Stomach (tissue), 4 donors: ENCODE results near the gene MBP.

ENCODE experiments used
- POLR2AphosphoS5 ChIP-seq, 3 donors: sonication (generic); formaldehyde crosslinking; IDR thresholded peaks; one replicate each; pipeline ENCODE4 v1.6.1; 2016; ENCODE audit warnings: antibody characterized with exemption in 3 of 3
- TF ChIP-seq, protein P1 (sequence below), 7 experiments: fragments of 450-650 bp in 4 of 7; fragments of 200-600 bp in 3 of 7; sonication (generic) in 3 of 7; IDR thresholded peaks; one replicate each; pipeline ENCODE4 v1.5.1; 2016 to 2019; ENCODE audit warnings: antibody characterized with exemption in 7 of 7, control low read depth in 2 of 7, mild to moderate bottlenecking in 1 of 7

DNA sequence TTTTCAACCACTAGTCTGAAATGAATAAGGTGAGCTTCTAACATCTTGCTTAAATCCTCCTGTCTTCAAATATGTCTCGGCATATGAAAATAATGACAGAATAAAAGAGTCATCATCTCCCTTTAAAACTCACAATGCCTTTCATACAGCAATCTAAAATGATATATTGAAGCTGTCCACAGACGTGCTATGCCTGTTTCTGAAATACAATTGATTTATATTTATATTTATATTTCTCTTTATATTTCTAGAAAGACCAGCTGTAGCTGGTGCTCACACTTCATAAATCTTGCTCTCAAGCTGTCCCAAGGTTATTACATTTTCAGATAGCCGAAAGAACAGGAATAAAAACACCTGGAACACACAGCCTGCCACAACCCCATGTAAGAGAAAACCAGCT is 11.1 kb downstream of the MBP start:
- no peak for TF ChIP-seq POLR2AphosphoS5 (IDR thresholded peaks at IDR 0.05)
- TF ChIP-seq, protein P1, sequence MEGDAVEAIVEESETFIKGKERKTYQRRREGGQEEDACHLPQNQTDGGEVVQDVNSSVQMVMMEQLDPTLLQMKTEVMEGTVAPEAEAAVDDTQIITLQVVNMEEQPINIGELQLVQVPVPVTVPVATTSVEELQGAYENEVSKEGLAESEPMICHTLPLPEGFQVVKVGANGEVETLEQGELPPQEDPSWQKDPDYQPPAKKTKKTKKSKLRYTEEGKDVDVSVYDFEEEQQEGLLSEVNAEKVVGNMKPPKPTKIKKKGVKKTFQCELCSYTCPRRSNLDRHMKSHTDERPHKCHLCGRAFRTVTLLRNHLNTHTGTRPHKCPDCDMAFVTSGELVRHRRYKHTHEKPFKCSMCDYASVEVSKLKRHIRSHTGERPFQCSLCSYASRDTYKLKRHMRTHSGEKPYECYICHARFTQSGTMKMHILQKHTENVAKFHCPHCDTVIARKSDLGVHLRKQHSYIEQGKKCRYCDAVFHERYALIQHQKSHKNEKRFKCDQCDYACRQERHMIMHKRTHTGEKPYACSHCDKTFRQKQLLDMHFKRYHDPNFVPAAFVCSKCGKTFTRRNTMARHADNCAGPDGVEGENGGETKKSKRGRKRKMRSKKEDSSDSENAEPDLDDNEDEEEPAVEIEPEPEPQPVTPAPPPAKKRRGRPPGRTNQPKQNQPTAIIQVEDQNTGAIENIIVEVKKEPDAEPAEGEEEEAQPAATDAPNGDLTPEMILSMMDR (IDR thresholded peaks at IDR 0.05) = no peak
